ENCODE results near the gene PLTP.

Gene PLTP

DNA sequence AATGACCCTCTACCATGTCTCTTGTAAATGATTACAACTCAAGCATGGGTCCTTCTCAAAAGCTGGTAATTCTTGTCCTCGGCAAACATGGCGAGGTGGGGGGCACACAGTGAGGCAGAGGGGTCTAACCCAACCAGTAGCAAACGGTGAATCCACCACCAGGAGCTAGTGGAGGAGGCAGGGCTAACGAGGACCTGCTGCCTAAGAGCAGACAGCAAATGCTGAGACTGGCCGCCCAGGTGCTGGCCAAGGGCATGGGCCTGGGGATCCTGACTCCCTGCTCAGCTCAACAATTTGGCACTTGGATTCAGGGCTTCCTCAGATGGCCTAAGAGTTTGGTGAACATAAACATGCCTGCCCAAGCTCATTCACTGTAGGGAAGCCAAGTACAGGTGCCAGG, 40.9 kb upstream of the PLTP start:
- H2BK12ac ChIP-seq (ENCODE audit: low read length): no peak overlapping the region
- no peak overlapping the region for H3K18ac ChIP-seq (ENCODE audit: low read length)
- no CpG with 5 or more reads among the region's 5 CpGs for WGBS, 2 donors (ENCODE audit: extremely low coverage in 2 of 2, insufficient read length in 2 of 2, insufficient replicate concordance in 1 of 2)
- H2BK15ac ChIP-seq (ENCODE audit: low read length): no peak overlapping the region
- H2AFZ ChIP-seq (ENCODE audit: low read length): no peak overlapping the region
- H3K4me3 ChIP-seq (ENCODE audit: low read length in 2 of 2): peak overlapping the region in 1 of 2 donors; percentile 21
- H3K27me3 ChIP-seq (ENCODE audit: control insufficient read depth in 3 of 3, insufficient read depth in 3 of 3, low read depth in 1 of 3, low read length in 3 of 3): no peaks in the 10 kb centered on the region
- no peak overlapping the region for H3K9ac ChIP-seq (ENCODE audit: low read depth, low read length, poor library complexity)
- H3K36me3 ChIP-seq (replicated peaks in 1 of 2; ENCODE audit: control insufficient read depth in 2 of 2, insufficient read depth in 2 of 2, low read length in 2 of 2): peaks cover 41 to 76% of the 10 kb centered on the region in 2 donors
- H3K79me1 ChIP-seq (ENCODE audit: low read depth, low read length): no peaks in the 10 kb centered on the region
- no peak overlapping the region for H3K4me2 ChIP-seq (ENCODE audit: insufficient read depth, low read length, poor library complexity, severe bottlenecking)
- H3K23ac ChIP-seq (ENCODE audit: low read depth, low read length, poor library complexity): peak overlapping the region; percentile 83
- H3K4ac ChIP-seq (ENCODE audit: low read length): no peak overlapping the region
- H2BK120ac ChIP-seq (ENCODE audit: low read depth, low read length): no peak overlapping the region
- no peak for DNase-seq (ENCODE audit: low spot score)
- H4K8ac ChIP-seq (ENCODE audit: low read depth, low read length): peak overlapping the region; percentile 87
- H3K14ac ChIP-seq (ENCODE audit: low read length): no peak overlapping the region
- H3K4me1 ChIP-seq (ENCODE audit: control insufficient read depth in 2 of 2, insufficient read depth in 1 of 2, low read depth in 1 of 2, low read length in 2 of 2): no peaks in the 10 kb centered on the region
- no peak overlapping the region for H2BK5ac ChIP-seq (ENCODE audit: low read length)
- H4K91ac ChIP-seq (ENCODE audit: low read depth, low read length, poor library complexity): no peak overlapping the region
- peaks cover 0 to 2% of the 10 kb centered on the region in 2 donors for H3K9me3 ChIP-seq (replicated peaks in 1 of 2; ENCODE audit: control insufficient read depth in 2 of 2, insufficient read depth in 1 of 2, low read depth in 1 of 2, low read length in 2 of 2)
- H2AK5ac ChIP-seq (ENCODE audit: low read depth, low read length): no peak overlapping the region
- H3K27ac ChIP-seq (replicated peaks; ENCODE audit: low read length): no peak overlapping the region

DNA sequence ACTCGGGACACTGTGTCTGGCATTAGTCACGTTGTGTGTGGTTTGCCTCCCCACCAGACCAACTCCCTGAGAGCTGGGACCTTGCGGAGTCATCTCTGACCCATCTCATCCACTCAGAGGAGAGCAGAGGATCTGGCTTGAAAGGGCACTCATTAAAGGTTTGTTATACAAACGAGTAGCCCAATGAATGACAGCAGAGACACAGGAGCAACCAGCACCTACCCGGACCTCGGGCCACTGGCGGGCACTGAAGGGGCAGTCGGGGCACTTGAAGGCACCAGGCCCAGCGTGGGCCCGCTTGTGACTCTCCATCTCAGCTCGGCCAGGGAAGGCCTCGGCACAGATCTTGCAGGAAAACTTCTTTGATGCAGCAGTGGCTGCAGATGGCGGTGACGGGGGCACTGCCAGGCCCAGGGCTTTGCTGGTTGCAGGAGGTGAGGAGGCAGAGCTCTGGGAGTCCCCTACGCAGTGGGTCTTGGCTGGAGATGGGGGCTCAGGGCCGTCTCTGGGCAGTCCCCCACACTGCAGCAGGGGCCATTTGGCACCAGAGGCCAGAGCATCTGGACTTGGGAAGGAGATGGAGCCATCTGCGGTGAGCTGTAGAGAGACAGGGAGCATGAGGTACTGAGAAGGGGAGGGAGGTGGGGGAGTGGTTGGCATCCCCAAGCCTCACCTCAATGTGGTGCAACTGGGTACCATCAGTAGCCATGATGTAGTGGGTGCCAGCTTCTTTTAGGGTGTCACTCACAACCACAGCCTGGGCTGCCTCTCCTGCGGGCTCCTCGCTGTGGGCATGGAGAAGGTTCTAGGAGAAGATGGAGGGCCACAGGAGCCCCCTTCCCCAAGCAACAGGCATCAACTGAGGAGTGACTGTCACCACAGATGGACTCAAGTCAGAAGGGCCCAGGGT, 40.2 kb upstream of the PLTP start:
- H2BK12ac ChIP-seq (ENCODE audit: low read length): no peak overlapping the region
- no peak overlapping the region for H3K27ac ChIP-seq (replicated peaks; ENCODE audit: low read length)
- no peak overlapping the region for H3K14ac ChIP-seq (ENCODE audit: low read length)
- H3K9ac ChIP-seq (ENCODE audit: low read depth, low read length, poor library complexity): no peak overlapping the region
- no peak overlapping the region for H3K18ac ChIP-seq (ENCODE audit: low read length)
- H3K4me3 ChIP-seq (ENCODE audit: low read length in 2 of 2): no peak overlapping the region
- no peak overlapping the region for H2BK120ac ChIP-seq (ENCODE audit: low read depth, low read length)
- H4K91ac ChIP-seq (ENCODE audit: low read depth, low read length, poor library complexity): no peak overlapping the region
- H3K4me2 ChIP-seq (ENCODE audit: insufficient read depth, low read length, poor library complexity, severe bottlenecking): no peak overlapping the region
- no CpG with 5 or more reads among the region's 19 CpGs for WGBS, 2 donors (ENCODE audit: extremely low coverage in 2 of 2, insufficient read length in 2 of 2, insufficient replicate concordance in 1 of 2)
- peaks cover 42 to 76% of the 10 kb centered on the region in 2 donors for H3K36me3 ChIP-seq (replicated peaks in 1 of 2; ENCODE audit: control insufficient read depth in 2 of 2, insufficient read depth in 2 of 2, low read length in 2 of 2)
- DNase-seq (ENCODE audit: low spot score): no peak
- H3K4me1 ChIP-seq (ENCODE audit: control insufficient read depth in 2 of 2, insufficient read depth in 1 of 2, low read depth in 1 of 2, low read length in 2 of 2): no peaks in the 10 kb centered on the region
- no peak overlapping the region for H2BK15ac ChIP-seq (ENCODE audit: low read length)
- H2BK5ac ChIP-seq (ENCODE audit: low read length): no peak overlapping the region
- H3K9me3 ChIP-seq (replicated peaks in 1 of 2; ENCODE audit: control insufficient read depth in 2 of 2, insufficient read depth in 1 of 2, low read depth in 1 of 2, low read length in 2 of 2): no peaks in the 10 kb centered on the region
- H2AK5ac ChIP-seq (ENCODE audit: low read depth, low read length): no peak overlapping the region
- no peak overlapping the region for H3K4ac ChIP-seq (ENCODE audit: low read length)
- no peak overlapping the region for H3K23ac ChIP-seq (ENCODE audit: low read depth, low read length, poor library complexity)
- no peaks in the 10 kb centered on the region for H3K79me1 ChIP-seq (ENCODE audit: low read depth, low read length)
- no peaks in the 10 kb centered on the region for H3K27me3 ChIP-seq (ENCODE audit: control insufficient read depth in 3 of 3, insufficient read depth in 3 of 3, low read depth in 1 of 3, low read length in 3 of 3)
- H4K8ac ChIP-seq (ENCODE audit: low read depth, low read length): no peak overlapping the region
- H2AFZ ChIP-seq (ENCODE audit: low read length): no peak overlapping the region

DNA sequence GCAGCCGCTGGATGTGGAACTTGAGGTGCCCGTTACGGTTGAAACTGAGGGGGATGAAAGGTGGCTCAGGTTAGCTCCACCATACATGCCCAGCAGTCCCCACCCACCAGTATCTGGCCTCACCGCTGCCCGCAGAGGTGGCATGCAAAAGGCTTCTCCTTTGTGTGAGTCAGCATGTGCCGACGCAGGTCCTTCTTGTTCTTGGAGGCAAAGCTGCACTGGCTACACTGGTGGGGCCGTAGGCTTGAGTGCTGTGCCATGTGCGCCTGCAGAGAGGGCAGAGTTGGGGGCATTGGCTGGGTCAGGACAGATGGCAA, 38.3 kb upstream of the PLTP start:
- no peak overlapping the region for H3K14ac ChIP-seq (ENCODE audit: low read length)
- H3K36me3 ChIP-seq (replicated peaks in 1 of 2; ENCODE audit: control insufficient read depth in 2 of 2, insufficient read depth in 2 of 2, low read length in 2 of 2): peaks cover 57 to 84% of the 10 kb centered on the region in 2 donors
- H3K4me3 ChIP-seq (ENCODE audit: low read length in 2 of 2): peak overlapping the region in 1 of 2 donors; percentile 21

DNA sequence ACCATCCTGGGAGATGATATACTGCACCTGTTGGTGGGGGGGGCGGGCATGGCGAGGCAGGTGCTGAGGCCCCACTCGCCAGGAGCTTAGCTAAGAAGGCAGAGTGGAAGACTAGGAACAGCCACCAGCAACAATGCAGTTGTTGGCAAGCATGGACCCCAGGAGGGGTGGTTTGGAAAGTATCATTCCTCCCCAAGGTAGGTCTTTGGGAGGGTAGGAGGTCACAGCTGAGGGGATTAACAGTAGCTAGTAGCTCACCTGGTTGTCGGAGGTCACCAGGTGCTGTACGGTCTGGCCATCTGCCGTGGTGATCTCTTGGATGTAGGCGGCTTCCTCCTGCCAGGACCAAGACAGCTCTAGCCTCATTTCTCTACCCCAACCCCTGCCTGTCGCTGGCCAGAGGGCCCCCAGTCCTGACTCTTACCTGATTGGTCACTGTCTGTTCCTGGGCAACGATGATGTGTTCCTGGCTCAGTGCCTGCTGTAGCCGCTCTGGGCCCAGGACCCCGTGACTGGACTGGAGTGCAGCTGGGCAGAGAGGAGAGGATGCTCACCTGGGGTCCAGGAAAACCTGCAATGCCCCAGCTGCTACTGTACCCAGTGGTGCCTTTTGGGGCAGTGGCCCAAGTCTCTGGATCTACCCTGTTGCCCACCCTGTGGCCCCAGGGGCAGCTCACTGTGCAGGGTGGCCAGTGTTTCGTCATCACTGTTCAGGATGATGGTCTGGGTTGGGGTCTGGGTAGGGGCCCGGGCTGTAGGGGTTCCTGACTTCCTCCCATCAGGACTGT, 37.8 kb upstream of the PLTP start:
- WGBS, 2 donors (ENCODE audit: extremely low coverage in 2 of 2, insufficient read length in 2 of 2, insufficient replicate concordance in 1 of 2): no CpG with 5 or more reads among the region's 13 CpGs
- H2BK120ac ChIP-seq (ENCODE audit: low read depth, low read length): no peak overlapping the region
- no peaks in the 10 kb centered on the region for H3K9me3 ChIP-seq (replicated peaks in 1 of 2; ENCODE audit: control insufficient read depth in 2 of 2, insufficient read depth in 1 of 2, low read depth in 1 of 2, low read length in 2 of 2)
- peak overlapping the region; percentile 60 for H3K9ac ChIP-seq (ENCODE audit: low read depth, low read length, poor library complexity)
- H3K4me2 ChIP-seq (ENCODE audit: insufficient read depth, low read length, poor library complexity, severe bottlenecking): no peak overlapping the region
- H3K23ac ChIP-seq (ENCODE audit: low read depth, low read length, poor library complexity): peak overlapping the region; percentile 26
- no peak overlapping the region for H2AFZ ChIP-seq (ENCODE audit: low read length)
- H4K8ac ChIP-seq (ENCODE audit: low read depth, low read length): no peak overlapping the region
- H3K18ac ChIP-seq (ENCODE audit: low read length): no peak overlapping the region
- H4K91ac ChIP-seq (ENCODE audit: low read depth, low read length, poor library complexity): no peak overlapping the region
- H2BK12ac ChIP-seq (ENCODE audit: low read length): no peak overlapping the region
- no peaks in the 10 kb centered on the region for H3K4me1 ChIP-seq (ENCODE audit: control insufficient read depth in 2 of 2, insufficient read depth in 1 of 2, low read depth in 1 of 2, low read length in 2 of 2)
- no peak overlapping the region for H2BK15ac ChIP-seq (ENCODE audit: low read length)
- H2BK5ac ChIP-seq (ENCODE audit: low read length): no peak overlapping the region
- H3K27me3 ChIP-seq (ENCODE audit: control insufficient read depth in 3 of 3, insufficient read depth in 3 of 3, low read depth in 1 of 3, low read length in 3 of 3): no peaks in the 10 kb centered on the region
- H3K14ac ChIP-seq (ENCODE audit: low read length): no peak overlapping the region
- peak overlapping the region in 1 of 2 donors; percentile 8 for H3K4me3 ChIP-seq (ENCODE audit: low read length in 2 of 2)
- peaks cover 62 to 89% of the 10 kb centered on the region in 2 donors for H3K36me3 ChIP-seq (replicated peaks in 1 of 2; ENCODE audit: control insufficient read depth in 2 of 2, insufficient read depth in 2 of 2, low read length in 2 of 2)
- no peaks in the 10 kb centered on the region for H3K79me1 ChIP-seq (ENCODE audit: low read depth, low read length)
- H3K4ac ChIP-seq (ENCODE audit: low read length): no peak overlapping the region
- H3K27ac ChIP-seq (replicated peaks; ENCODE audit: low read length): no peak overlapping the region
- no peak overlapping the region for H2AK5ac ChIP-seq (ENCODE audit: low read depth, low read length)
- no peak for DNase-seq (ENCODE audit: low spot score)

More for the DNA sequence above, 38.3 kb upstream of the PLTP start:
- Histone ChIP-seq H2AK5ac (ENCODE audit: low read depth, low read length) (no peak overlapping the region), H3K18ac (ENCODE audit: low read length) (no peak overlapping the region), H2BK5ac (ENCODE audit: low read length) (no peak overlapping the region), H4K91ac (ENCODE audit: low read depth, low read length, poor library complexity) (no peak overlapping the region), H3K79me1 (ENCODE audit: low read depth, low read length) (no peaks in the 10 kb centered on the region), H2BK15ac (ENCODE audit: low read length) (no peak overlapping the region), H2BK12ac (ENCODE audit: low read length) (no peak overlapping the region), H2AFZ (ENCODE audit: low read length) (no peak overlapping the region), H3K23ac (ENCODE audit: low read depth, low read length, poor library complexity) (no peak overlapping the region), H3K4me1 (ENCODE audit: control insufficient read depth in 2 of 2, insufficient read depth in 1 of 2, low read depth in 1 of 2, low read length in 2 of 2) (no peaks in the 10 kb centered on the region), H3K9me3 (replicated peaks in 1 of 2; ENCODE audit: control insufficient read depth in 2 of 2, insufficient read depth in 1 of 2, low read depth in 1 of 2, low read length in 2 of 2) (no peaks in the 10 kb centered on the region), H3K4me2 (ENCODE audit: insufficient read depth, low read length, poor library complexity, severe bottlenecking) (no peak overlapping the region), H3K4ac (ENCODE audit: low read length) (no peak overlapping the region), H4K8ac (ENCODE audit: low read depth, low read length) (no peak overlapping the region), H3K27ac (replicated peaks; ENCODE audit: low read length) (no peak overlapping the region), H3K9ac (ENCODE audit: low read depth, low read length, poor library complexity) (no peak overlapping the region), H3K27me3 (ENCODE audit: control insufficient read depth in 3 of 3, insufficient read depth in 3 of 3, low read depth in 1 of 3, low read length in 3 of 3) (no peaks in the 10 kb centered on the region), H2BK120ac (ENCODE audit: low read depth, low read length) (no peak overlapping the region)
- WGBS, 2 donors (ENCODE audit: extremely low coverage in 2 of 2, insufficient read length in 2 of 2, insufficient replicate concordance in 1 of 2): no CpG with 5 or more reads among the region's 9 CpGs
- no peak for DNase-seq (ENCODE audit: low spot score)
